GM23248 (cell line): ENCODE data around the gene KCNQ5.

Experiments
- EZH2 ChIP-seq: fragments of 200-600 bp; sonication (generic); IDR thresholded peaks from 2 replicates; pipeline ENCODE4 v1.6.1; 2018; ENCODE audit warnings: antibody characterized with exemption, mild to moderate bottlenecking; ENCODE audit not compliant: insufficient read depth, poor library complexity, severe bottlenecking
- EZH2phosphoT487 ChIP-seq: fragments of 200-600 bp; sonication (generic); IDR thresholded peaks from 2 replicates; pipeline ENCODE4 v1.6.1; 2018; ENCODE audit warnings: antibody characterized with exemption, moderate library complexity, mild to moderate bottlenecking, low read depth; ENCODE audit not compliant: insufficient read depth

GRCh38 chr6:72616406-72617015 is 5.4 kb upstream of the KCNQ5 start:
- TF ChIP-seq EZH2 (no peak), EZH2phosphoT487 (no peak)
